SK-N-SH (cell line): ENCODE results near the gene SP7. TPM values are rescaled to one million over a fixed set of nuclear protein-coding genes. Genes with fewer than 3 reads are reported as not detected.
A peak's percentile ranks its signal among the peaks of the same experiment; 100 is the strongest.

ENCODE experiments used
- CTCF ChIA-PET: fragments of 300-600, 350-600 bp; formaldehyde crosslinking; extraction: SDS; loops from one replicate; lab custom pipeline; 2021; lab: Yijun Ruan, JAX
- POLR2A ChIA-PET: fragments of 350-600 bp; sonication (Branson Sonifier 250); formaldehyde crosslinking; extraction: SDS; loops from one replicate; lab custom pipeline; 2020; ENCODE audit warnings: antibody characterized with exemption, inconsistent platforms; lab: Yijun Ruan, JAX
- DNase-seq: peaks from one replicate; pipeline ENCODE4 v3.0.0; 2012
- H2AFZ ChIP-seq: fragments of 200-600 bp; sonication (generic); 2 replicates; pipeline ENCODE4 v1.8.1; 2016; ENCODE audit warnings: antibody characterized with exemption, mild to moderate bottlenecking, low read depth
- H3F3A ChIP-seq: fragments of 200-600 bp; sonication (generic); replicated peaks from 2 replicates; pipeline ENCODE3; 2016; ENCODE audit warnings: antibody characterized with exemption, mild to moderate bottlenecking; ENCODE audit not compliant: insufficient read depth
- H3K27ac ChIP-seq, 2 experiments: fragments of 200-500 bp in 1 of 2; fragments of 200-600 bp in 1 of 2; sonication (Bioruptor generic) in 1 of 2; sonication (generic), shearing (Covaris generic) in 1 of 2; 2 replicates each; pipeline versions ENCODE4 v1.5.1 to v1.6.1; 2014 to 2016; ENCODE audit warnings: low read depth in 2 of 2, inconsistent platforms in 1 of 2, low read length in 1 of 2, mild to moderate bottlenecking in 1 of 2, mixed read lengths in 1 of 2
- H3K27me3 ChIP-seq: fragments of 200-600 bp; sonication (generic), shearing (Covaris generic); 2 replicates; pipeline ENCODE4 v1.6.1; 2016; ENCODE audit warnings: mixed run types; ENCODE audit not compliant: insufficient read depth
- H3K36me3 ChIP-seq, 2 experiments: fragments of 200-500 bp in 1 of 2; fragments of 200-600 bp in 1 of 2; sonication (Bioruptor generic) in 1 of 2; sonication (generic) in 1 of 2; replicated peaks in 1 of 2; 2 replicates each; pipeline versions ENCODE3 to v1.5.1; 2014 to 2016; ENCODE audit warnings: low read length in 1 of 2, mild to moderate bottlenecking in 1 of 2; ENCODE audit not compliant: insufficient read depth in 2 of 2, control insufficient read depth in 1 of 2
- H3K4me1 ChIP-seq, 2 experiments: fragments of 200-500 bp in 1 of 2; fragments of 200-600 bp in 1 of 2; sonication (Bioruptor generic) in 1 of 2; sonication (generic), shearing (Covaris generic) in 1 of 2; 2 replicates each; pipeline versions ENCODE4 v1.5.1 to v1.6.1; 2014 to 2016; ENCODE audit warnings: low read depth in 1 of 2, low read length in 1 of 2, mixed run types in 1 of 2; ENCODE audit not compliant: insufficient read depth in 2 of 2, control insufficient read depth in 1 of 2
- H3K4me2 ChIP-seq: fragments of 200-600 bp; sonication (generic), shearing (Covaris generic); 2 replicates; pipeline ENCODE4 v1.6.1; 2017; ENCODE audit warnings: mixed run types
- H3K4me3 ChIP-seq, 2 experiments: fragments of 200-500 bp in 1 of 2; fragments of 200-600 bp in 1 of 2; sonication (Bioruptor generic) in 1 of 2; sonication (generic), shearing (Covaris generic) in 1 of 2; 2 replicates each; pipeline versions ENCODE4 v1.5.1 to v1.8.1; 2014 to 2016; ENCODE audit warnings: low read depth in 2 of 2, inconsistent platforms in 1 of 2, low read length in 1 of 2, mild to moderate bottlenecking in 1 of 2, mixed read lengths in 1 of 2, moderate library complexity in 1 of 2
- H3K79me2 ChIP-seq: fragments of 200-600 bp; sonication (generic); 2 replicates; pipeline ENCODE4 v1.8.1; 2017; ENCODE audit warnings: mild to moderate bottlenecking; ENCODE audit not compliant: insufficient read depth
- H3K9ac ChIP-seq: fragments of 200-600 bp; sonication (generic); 2 replicates; pipeline ENCODE4 v1.6.1; 2017; ENCODE audit warnings: mixed run types
- H3K9me2 ChIP-seq: fragments of 200-600 bp; sonication (generic); 2 replicates; pipeline ENCODE4 v1.6.1; 2017; ENCODE audit warnings: mixed run types
- H3K9me3 ChIP-seq: fragments of 200-600 bp; sonication (generic); 2 replicates; pipeline ENCODE4 v1.6.1; 2017; ENCODE audit warnings: mixed run types, mild to moderate bottlenecking, moderate library complexity
- H4K20me1 ChIP-seq: fragments of 200-600 bp; sonication (generic); 2 replicates; pipeline ENCODE4 v1.6.1; 2017; ENCODE audit warnings: mild to moderate bottlenecking, mixed run types; ENCODE audit not compliant: insufficient read depth
- FOXJ3 ChIP-seq: sonication (generic); formaldehyde crosslinking; IDR thresholded peaks from 2 replicates; pipeline ENCODE4 v1.5.1; 2020; ENCODE audit warnings: mild to moderate bottlenecking, missing genetic modification reagents
- MEF2A ChIP-seq: IDR thresholded peaks from 2 replicates; pipeline ENCODE4 v1.4.0; 2012; ENCODE audit warnings: low read depth, borderline replicate concordance
- MXI1 ChIP-seq: IDR thresholded peaks from 2 replicates; pipeline ENCODE4 v1.6.1; 2012; ENCODE audit warnings: mild to moderate bottlenecking, low read depth, low read length, improper control_type of control experiment
- TAF1 ChIP-seq: IDR thresholded peaks from 2 replicates; pipeline ENCODE4 v1.6.1; 2012; ENCODE audit warnings: low read depth, mild to moderate bottlenecking, low read length, moderate library complexity, borderline replicate concordance
- TCF12 ChIP-seq: IDR thresholded peaks from 2 replicates; pipeline ENCODE4 v1.4.0; 2012
- TEAD4 ChIP-seq: IDR thresholded peaks from 2 replicates; pipeline ENCODE4 v1.4.0; 2012; ENCODE audit warnings: mild to moderate bottlenecking, borderline replicate concordance; ENCODE audit not compliant: insufficient read depth
- WGBS: methylation state at CpG from one replicate; pipeline ENCODE4 v1.1.6; 2017; ENCODE audit warnings: low lambda C conversion rate; 5-methylcytosine and 5-hydroxymethylcytosine counted together
- polyA plus RNA-seq, 3 experiments: library from polyadenylated mRNA; depleted of rRNA; stranded (reverse); fragments of >200 nt; gene quantifications; 2 replicates each; pipeline ENCODE4 v1.2.3, GENCODE V29; 2012
- TF ChIP-seq, protein P1 (sequence below): IDR thresholded peaks from 2 replicates; pipeline ENCODE4 v1.4.0; 2012; ENCODE audit warnings: low read depth, borderline replicate concordance
- TF ChIP-seq, protein P2 (sequence below): fragments of 200-600 bp; sonication (generic); IDR thresholded peaks from 2 replicates; pipeline ENCODE4 v1.6.1; 2017; ENCODE audit warnings: antibody characterized with exemption, mild to moderate bottlenecking, moderate library complexity
- TF ChIP-seq, protein P3 (sequence below): IDR thresholded peaks from 2 replicates; pipeline ENCODE4; 2012

Gene SP7
- polyA plus RNA-seq, 1 of the 3 experiments (the other 2 are of a cell fraction), result not detected

DNA sequence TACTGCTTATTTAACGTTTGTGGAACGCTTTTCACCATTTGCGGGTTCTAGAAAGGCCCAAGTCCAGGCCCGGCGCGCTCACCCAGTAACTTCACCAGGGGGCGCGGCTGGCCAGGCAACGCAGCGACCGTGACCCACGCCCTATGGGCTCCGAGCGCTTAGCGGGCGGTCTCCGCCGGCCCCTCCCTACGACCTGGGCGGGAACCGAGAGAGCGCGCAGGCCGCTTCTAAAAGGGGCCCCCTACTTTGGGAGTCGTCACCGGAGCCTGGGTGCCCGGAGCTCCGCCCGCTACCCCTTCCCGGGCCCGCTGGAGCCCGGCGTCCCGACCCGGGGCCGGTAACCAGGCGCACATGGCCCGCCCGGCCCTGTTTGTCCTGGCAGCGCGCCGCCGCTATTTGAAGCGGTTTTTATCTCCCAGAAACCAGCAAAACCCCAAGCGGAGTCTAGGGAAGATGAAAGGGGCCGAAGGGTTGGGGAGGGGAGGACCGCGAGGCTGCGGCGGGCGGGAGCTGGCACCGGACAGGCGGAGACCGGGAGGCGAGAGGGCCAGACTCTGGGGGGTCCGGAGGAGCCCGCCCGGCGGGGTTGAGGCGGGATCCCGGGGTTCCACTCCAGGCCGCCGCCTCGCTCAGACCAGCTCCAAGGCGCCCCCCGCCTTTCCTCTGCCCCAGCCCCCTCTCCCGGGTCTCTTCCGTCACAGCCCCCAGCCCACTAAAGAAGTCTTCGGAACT, 11.2 kb downstream of the SP7 start (continued):
- TF ChIP-seq, protein P1, sequence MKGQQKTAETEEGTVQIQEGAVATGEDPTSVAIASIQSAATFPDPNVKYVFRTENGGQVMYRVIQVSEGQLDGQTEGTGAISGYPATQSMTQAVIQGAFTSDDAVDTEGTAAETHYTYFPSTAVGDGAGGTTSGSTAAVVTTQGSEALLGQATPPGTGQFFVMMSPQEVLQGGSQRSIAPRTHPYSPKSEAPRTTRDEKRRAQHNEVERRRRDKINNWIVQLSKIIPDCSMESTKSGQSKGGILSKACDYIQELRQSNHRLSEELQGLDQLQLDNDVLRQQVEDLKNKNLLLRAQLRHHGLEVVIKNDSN, result no peak
- peak; percentile 13; the same call in 1 of the 2 replicates for TF ChIP-seq MEF2A
- peak; percentile 64; the same call in 1 of the 2 replicates for TF ChIP-seq TAF1
- TF ChIP-seq, protein P2, sequence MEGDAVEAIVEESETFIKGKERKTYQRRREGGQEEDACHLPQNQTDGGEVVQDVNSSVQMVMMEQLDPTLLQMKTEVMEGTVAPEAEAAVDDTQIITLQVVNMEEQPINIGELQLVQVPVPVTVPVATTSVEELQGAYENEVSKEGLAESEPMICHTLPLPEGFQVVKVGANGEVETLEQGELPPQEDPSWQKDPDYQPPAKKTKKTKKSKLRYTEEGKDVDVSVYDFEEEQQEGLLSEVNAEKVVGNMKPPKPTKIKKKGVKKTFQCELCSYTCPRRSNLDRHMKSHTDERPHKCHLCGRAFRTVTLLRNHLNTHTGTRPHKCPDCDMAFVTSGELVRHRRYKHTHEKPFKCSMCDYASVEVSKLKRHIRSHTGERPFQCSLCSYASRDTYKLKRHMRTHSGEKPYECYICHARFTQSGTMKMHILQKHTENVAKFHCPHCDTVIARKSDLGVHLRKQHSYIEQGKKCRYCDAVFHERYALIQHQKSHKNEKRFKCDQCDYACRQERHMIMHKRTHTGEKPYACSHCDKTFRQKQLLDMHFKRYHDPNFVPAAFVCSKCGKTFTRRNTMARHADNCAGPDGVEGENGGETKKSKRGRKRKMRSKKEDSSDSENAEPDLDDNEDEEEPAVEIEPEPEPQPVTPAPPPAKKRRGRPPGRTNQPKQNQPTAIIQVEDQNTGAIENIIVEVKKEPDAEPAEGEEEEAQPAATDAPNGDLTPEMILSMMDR, result peak; percentile 75
- TF ChIP-seq FOXJ3 (CRISPR knock-in tag), result no peak
- TF ChIP-seq, protein P3, sequence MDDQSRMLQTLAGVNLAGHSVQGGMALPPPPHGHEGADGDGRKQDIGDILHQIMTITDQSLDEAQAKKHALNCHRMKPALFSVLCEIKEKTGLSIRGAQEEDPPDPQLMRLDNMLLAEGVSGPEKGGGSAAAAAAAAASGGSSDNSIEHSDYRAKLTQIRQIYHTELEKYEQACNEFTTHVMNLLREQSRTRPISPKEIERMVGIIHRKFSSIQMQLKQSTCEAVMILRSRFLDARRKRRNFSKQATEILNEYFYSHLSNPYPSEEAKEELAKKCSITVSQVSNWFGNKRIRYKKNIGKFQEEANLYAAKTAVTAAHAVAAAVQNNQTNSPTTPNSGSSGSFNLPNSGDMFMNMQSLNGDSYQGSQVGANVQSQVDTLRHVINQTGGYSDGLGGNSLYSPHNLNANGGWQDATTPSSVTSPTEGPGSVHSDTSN, result no peak
- TF ChIP-seq MXI1, result peak; percentile 77
- peak; percentile 36; the same call in 1 of the 2 replicates for TF ChIP-seq TCF12

DNA sequence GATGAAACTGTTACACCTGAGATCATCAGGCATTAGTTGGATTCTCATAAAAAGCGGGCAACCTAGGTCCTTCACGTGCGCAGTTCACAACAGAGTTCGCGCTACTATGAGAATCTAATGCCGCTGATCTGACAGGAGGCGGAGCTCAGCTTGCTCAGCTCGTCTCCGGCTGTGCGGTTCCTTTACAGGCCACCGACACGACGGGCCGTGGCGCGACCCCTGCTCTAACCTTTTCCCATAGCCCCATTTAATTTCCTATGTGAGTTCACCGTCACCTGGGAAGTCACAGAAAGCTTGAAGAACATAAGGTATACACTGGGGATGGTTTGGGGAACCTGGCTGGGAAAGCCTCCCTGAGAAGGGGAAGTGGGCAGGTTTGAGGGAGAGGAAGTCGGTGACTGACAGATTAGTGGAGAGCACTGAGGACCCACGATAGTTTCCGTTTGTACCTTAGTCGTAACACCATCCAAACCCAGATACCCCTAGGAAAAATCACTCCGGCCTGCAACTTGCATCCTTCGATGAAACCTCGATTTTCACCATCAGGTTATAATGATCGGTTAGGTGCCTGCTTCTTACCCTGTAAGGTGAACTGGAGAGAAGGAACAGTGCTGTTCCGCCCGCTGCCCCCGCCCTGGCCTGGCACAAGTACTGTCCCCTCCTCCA, 11.9 kb downstream of the SP7 start:
- H3K27ac ChIP-seq, result peak overlapping the region; percentile 79 to 88
- peak overlapping the region; percentile 95 for H3K9ac ChIP-seq
- no peak for DNase-seq
- peak overlapping the region; percentile 80 for H2AFZ ChIP-seq
- peak overlapping the region; percentile 93 for H3K4me2 ChIP-seq
- no peaks in the 10 kb centered on the region for H3K36me3 ChIP-seq
- no peaks in the 10 kb centered on the region for H4K20me1 ChIP-seq
- no peaks in the 10 kb centered on the region for H3K9me2 ChIP-seq
- peaks cover 15% of the 10 kb centered on the region for H3K79me2 ChIP-seq
- H3K4me1 ChIP-seq, result peaks cover 7 to 18% of the 10 kb centered on the region in 2 experiments; a peak in 3 of 4 replicates
- CTCF ChIA-PET, result interaction anchor here (0.8 to 13.6 kb wide), 15 partner anchors 10 to 192 kb away, joined by 3 to 294 read pairs (median 4); partner anchors contain the start of genes AMHR2, MAP3K12, PFDN5 and SP1
- no peaks in the 10 kb centered on the region for H3K9me3 ChIP-seq
- POLR2A ChIA-PET, result interaction anchor here (0.9 to 8.3 kb wide), 5 partner anchors 15 to 184 kb away, joined by 3 to 105 read pairs (median 4); no protein-coding TSS in a partner anchor
- H3K4me3 ChIP-seq, result peak overlapping the region; percentile 59 to 79; a peak in 3 of 4 replicates
- TF ChIP-seq TEAD4 (no peak), MXI1 (no peak)
- TF ChIP-seq, protein P2, result no peak
- TF ChIP-seq, all 33 proteins: peak for 0
- Histone ChIP-seq H3F3A (peaks cover 13% of the 10 kb centered on the region), H3K27me3 (no peaks in the 10 kb centered on the region)
- WGBS, result 80% methylated on average over 28 of the region's 28 CpGs
